Measurements from ENCODE around the gene COX6B1.

The COX6B1 gene

DNA sequence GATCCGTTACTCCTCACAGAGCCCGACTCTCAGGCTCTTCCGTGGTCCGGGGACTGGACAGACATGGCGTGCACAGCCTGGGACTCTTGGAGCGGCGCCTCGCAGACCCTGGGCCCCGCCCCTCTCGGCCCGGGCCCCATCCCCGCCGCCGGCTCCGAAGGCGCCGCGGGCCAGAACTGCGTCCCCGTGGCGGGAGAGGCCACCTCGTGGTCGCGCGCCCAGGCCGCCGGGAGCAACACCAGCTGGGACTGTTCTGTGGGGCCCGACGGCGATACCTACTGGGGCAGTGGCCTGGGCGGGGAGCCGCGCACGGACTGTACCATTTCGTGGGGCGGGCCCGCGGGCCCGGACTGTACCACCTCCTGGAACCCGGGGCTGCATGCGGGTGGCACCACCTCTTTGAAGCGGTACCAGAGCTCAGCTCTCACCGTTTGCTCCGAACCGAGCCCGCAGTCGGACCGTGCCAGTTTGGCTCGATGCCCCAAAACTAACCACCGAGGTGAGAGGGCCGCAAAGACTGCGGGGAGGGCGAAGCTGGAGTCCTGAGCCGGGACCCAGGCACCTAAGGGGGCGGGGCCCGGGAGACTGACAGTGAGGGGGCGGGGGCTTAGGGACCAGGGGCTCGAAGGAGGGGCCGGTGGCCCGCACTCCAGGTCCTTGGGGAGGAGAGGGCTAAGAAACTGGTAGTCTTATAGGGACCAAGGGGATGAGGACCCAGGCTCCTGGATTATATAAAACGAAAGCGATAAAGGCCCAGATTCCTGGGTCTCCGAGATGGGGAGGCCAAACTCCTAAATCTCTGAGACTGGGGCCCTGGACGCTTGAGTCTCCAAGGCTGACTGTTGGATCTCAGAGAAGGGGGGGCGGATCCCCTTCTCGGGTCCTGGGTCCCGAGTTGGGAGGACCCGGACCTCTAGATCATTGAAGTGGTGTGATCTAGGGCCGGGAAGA is 4.6 kb upstream of the COX6B1 start:
- Histone ChIP-seq H3K27me3 (ENCODE audit: insufficient read depth, low read length, poor library complexity) (no peaks in the 10 kb centered on the region), H3K27ac (ENCODE audit: low read length) (peak overlapping the region; percentile 92), H3K79me2 (ENCODE audit: insufficient read depth, low read length) (peaks cover 4% of the 10 kb centered on the region), H3K4me2 (ENCODE audit: insufficient read depth, low read length) (peak overlapping the region; percentile 83), H3K4me3 (ENCODE audit: low read depth in 1 of 2, low read length in 2 of 2) (peak overlapping the region; percentile 42 to 85), H3K9me3 (ENCODE audit: insufficient read depth, low read length, severe bottlenecking) (no peaks in the 10 kb centered on the region), H3K36me3 (ENCODE audit: insufficient read depth, low read length) (no peaks in the 10 kb centered on the region; the same call in 1 of the 2 replicates), H3K9ac (ENCODE audit: low read depth, low read length) (peak overlapping the region; percentile 69), H3K4me1 (ENCODE audit: insufficient read depth, low read length) (peaks cover 49% of the 10 kb centered on the region), H2AFZ (ENCODE audit: low read depth, low read length) (peak overlapping the region; percentile 99), H4K20me1 (ENCODE audit: insufficient read depth, low read length) (peaks cover 3% of the 10 kb centered on the region; the same call in 1 of the 2 replicates)
- TF ChIP-seq CTCF (IDR thresholded peaks at IDR 0.05; ENCODE audit: borderline replicate concordance, extremely low read depth, low read length, poor library complexity, severe bottlenecking) (no peak), EZH2 (IDR thresholded peaks at IDR 0.05; ENCODE audit: borderline replicate concordance, low read depth, low read length, severe bottlenecking) (no peak)
- ATAC-seq (ENCODE audit: insufficient read depth, low read depth) (peak; percentile 34), DNase-seq (peak; percentile 85)

GRCh38 chr19:35644206-35644986 is 3.7 kb upstream of the COX6B1 start:
- H3K4me1 ChIP-seq (ENCODE audit: insufficient read depth, low read length), result peaks cover 57% of the 10 kb centered on the region
- H3K27ac ChIP-seq (ENCODE audit: low read length), result peak overlapping the region; percentile 92
- no peaks in the 10 kb centered on the region; the same call in 1 of the 2 replicates for H3K36me3 ChIP-seq (ENCODE audit: insufficient read depth, low read length)
- H4K20me1 ChIP-seq (ENCODE audit: insufficient read depth, low read length), result peaks cover 7% of the 10 kb centered on the region; the same call in 1 of the 2 replicates
- no peak for TF ChIP-seq CTCF (IDR thresholded peaks at IDR 0.05; ENCODE audit: borderline replicate concordance, extremely low read depth, low read length, poor library complexity, severe bottlenecking)
- H3K4me3 ChIP-seq (ENCODE audit: low read depth in 1 of 2, low read length in 2 of 2), result peak overlapping the region; percentile 42 to 85; a peak in 3 of 4 replicates
- peak overlapping the region; percentile 69 for H3K9ac ChIP-seq (ENCODE audit: low read depth, low read length)
- H3K27me3 ChIP-seq (ENCODE audit: insufficient read depth, low read length, poor library complexity), result no peaks in the 10 kb centered on the region
- H3K79me2 ChIP-seq (ENCODE audit: insufficient read depth, low read length), result peaks cover 13% of the 10 kb centered on the region
- peak overlapping the region; percentile 99 for H2AFZ ChIP-seq (ENCODE audit: low read depth, low read length)
- ATAC-seq (ENCODE audit: insufficient read depth, low read depth), result peak; percentile 80
- DNase-seq, result peak; percentile 97
- no peaks in the 10 kb centered on the region for H3K9me3 ChIP-seq (ENCODE audit: insufficient read depth, low read length, severe bottlenecking)
- H3K4me2 ChIP-seq (ENCODE audit: insufficient read depth, low read length), result peak overlapping the region; percentile 83

DNA sequence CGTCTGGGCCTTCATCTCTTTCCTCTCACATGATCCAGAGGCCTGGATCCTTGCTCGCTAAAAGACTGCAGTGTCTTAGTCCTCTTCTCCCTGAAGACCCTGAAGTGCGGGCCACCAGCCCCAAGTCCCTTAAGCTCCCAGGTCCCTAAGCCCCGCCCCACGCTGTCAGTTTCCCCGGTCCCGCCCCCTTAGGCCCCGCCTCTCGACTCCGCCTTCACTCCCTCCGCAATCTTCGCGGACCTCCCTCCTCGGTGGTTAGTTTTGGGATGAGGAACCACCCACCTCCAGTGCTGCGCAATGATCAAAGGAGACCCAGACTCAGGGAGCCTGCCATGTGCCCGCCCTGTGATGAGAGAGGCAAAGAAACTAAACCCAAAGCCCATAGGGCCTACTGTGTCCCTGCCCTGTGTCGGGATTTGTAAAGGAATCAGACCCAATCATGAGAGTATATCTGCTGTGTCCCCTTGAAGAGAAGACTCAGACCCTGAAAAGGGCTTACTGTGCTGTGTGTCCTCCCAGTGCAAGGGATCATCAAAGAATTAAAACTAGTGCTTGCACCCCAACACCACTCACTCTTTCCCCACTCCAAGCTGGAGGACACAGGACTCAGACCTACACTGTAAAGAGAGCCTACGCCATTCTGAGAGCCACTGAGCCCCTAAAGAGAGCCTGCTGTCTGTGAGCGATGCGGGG is 3.0 kb upstream of the COX6B1 start:
- H3K27ac ChIP-seq (ENCODE audit: low read length), result peak overlapping the region; percentile 73
- peak overlapping the region; percentile 83 for H3K4me2 ChIP-seq (ENCODE audit: insufficient read depth, low read length)
- peak overlapping the region; percentile 69 for H3K9ac ChIP-seq (ENCODE audit: low read depth, low read length)
- peak; percentile 93 for DNase-seq
- ATAC-seq (ENCODE audit: insufficient read depth, low read depth), result peak; percentile 32
- H2AFZ ChIP-seq (ENCODE audit: low read depth, low read length), result peak overlapping the region; percentile 99
- no peaks in the 10 kb centered on the region for H3K9me3 ChIP-seq (ENCODE audit: insufficient read depth, low read length, severe bottlenecking)
- H3K27me3 ChIP-seq (ENCODE audit: insufficient read depth, low read length, poor library complexity), result no peaks in the 10 kb centered on the region
- H4K20me1 ChIP-seq (ENCODE audit: insufficient read depth, low read length), result peaks cover 7% of the 10 kb centered on the region; the same call in 1 of the 2 replicates
- peaks cover 64% of the 10 kb centered on the region for H3K4me1 ChIP-seq (ENCODE audit: insufficient read depth, low read length)
- TF ChIP-seq CTCF (IDR thresholded peaks at IDR 0.05; ENCODE audit: borderline replicate concordance, extremely low read depth, low read length, poor library complexity, severe bottlenecking) (no peak), EZH2 (IDR thresholded peaks at IDR 0.05; ENCODE audit: borderline replicate concordance, low read depth, low read length, severe bottlenecking) (no peak)
- H3K79me2 ChIP-seq (ENCODE audit: insufficient read depth, low read length), result peaks cover 20% of the 10 kb centered on the region
- peaks cover 1% of the 10 kb centered on the region; the same call in 1 of the 2 replicates for H3K36me3 ChIP-seq (ENCODE audit: insufficient read depth, low read length)
- peak overlapping the region in 1 of 2 experiments; percentile 85; a peak in 3 of 4 replicates for H3K4me3 ChIP-seq (ENCODE audit: low read depth in 1 of 2, low read length in 2 of 2)

Data from DND-41 (cell line).